Hepatocyte (in vitro differentiated cells): Measurements from ENCODE around the gene TRMT2A. TPM values are rescaled to one million over a fixed set of nuclear protein-coding genes. Genes with fewer than 3 reads are reported as not detected.
"Not testable (repeated sequence)": the region's sequence is repeated elsewhere in the genome, so short reads cannot be mapped to it uniquely, and the experiment has no call there.

Source experiments
- DNase-seq: peaks from one replicate; pipeline ENCODE4 v3.0.0-alpha.2; 2016; ENCODE audit warnings: low spot score
- H2AFZ ChIP-seq: fragments of 200-600 bp; sonication (generic); 2 replicates; pipeline ENCODE4 v1.6.0; 2016; ENCODE audit warnings: antibody characterized with exemption, mild to moderate bottlenecking
- H3K27ac ChIP-seq: fragments of 200-600 bp; sonication (generic); 2 replicates; pipeline ENCODE4 v1.5.1; 2016; ENCODE audit warnings: mild to moderate bottlenecking
- H3K27me3 ChIP-seq: fragments of 200-600 bp; sonication (generic); 2 replicates; pipeline ENCODE4 v1.6.1; 2016
- H3K36me3 ChIP-seq: fragments of 200-600 bp; sonication (generic); replicated peaks from 2 replicates; pipeline ENCODE4 v1.5.1; 2016; ENCODE audit warnings: low read depth; ENCODE audit not compliant: insufficient read depth
- H3K4me1 ChIP-seq: fragments of 200-600 bp; sonication (generic); 2 replicates; pipeline ENCODE4 v1.5.1; 2016; ENCODE audit warnings: mild to moderate bottlenecking, moderate library complexity; ENCODE audit not compliant: insufficient read depth
- H3K4me2 ChIP-seq: fragments of 200-600 bp; sonication (generic); 2 replicates; pipeline ENCODE4 v1.6.0; 2016
- H3K4me3 ChIP-seq: fragments of 200-600 bp; sonication (generic); 2 replicates; pipeline ENCODE4 v1.5.1; 2016; ENCODE audit warnings: mild to moderate bottlenecking
- H3K79me2 ChIP-seq: fragments of 200-600 bp; sonication (generic); 2 replicates; pipeline ENCODE4 v1.6.0; 2017; ENCODE audit warnings: mild to moderate bottlenecking
- H3K9me2 ChIP-seq: fragments of 200-600 bp; sonication (generic); replicated peaks from 2 replicates; pipeline ENCODE4 v1.6.0; 2017; ENCODE audit warnings: mild to moderate bottlenecking; ENCODE audit not compliant: insufficient read depth
- H3K9me3 ChIP-seq: fragments of 200-600 bp; sonication (generic); 2 replicates; pipeline ENCODE4 v1.5.1; 2016; ENCODE audit warnings: low read depth, mild to moderate bottlenecking
- H4K20me1 ChIP-seq: fragments of 200-600 bp; sonication (generic); 2 replicates; pipeline ENCODE4 v1.6.0; 2016; ENCODE audit warnings: mild to moderate bottlenecking; ENCODE audit not compliant: insufficient read depth, poor library complexity, severe bottlenecking
- EZH2 ChIP-seq: fragments of 200-600 bp; sonication (generic); IDR thresholded peaks from 2 replicates; pipeline ENCODE4 v1.6.1; 2016; ENCODE audit warnings: antibody characterized with exemption, mild to moderate bottlenecking, borderline replicate concordance
- EZH2phosphoT487 ChIP-seq: fragments of 200-600 bp; sonication (generic); IDR thresholded peaks from one replicate; pipeline ENCODE4 v1.6.1; 2018; ENCODE audit warnings: antibody characterized with exemption, mild to moderate bottlenecking, low read depth, moderate library complexity; ENCODE audit not compliant: unreplicated experiment, severe bottlenecking
- WGBS: methylation state at CpG from one replicate; pipeline ENCODE4 v1.1.6; 2016; ENCODE audit warnings: low lambda C conversion rate; ENCODE audit errors: missing lambda C conversion rate; 5-methylcytosine and 5-hydroxymethylcytosine counted together
- polyA plus RNA-seq: library from polyadenylated mRNA; unstranded; fragments of >200 nt; fragmentation: Nextera tagmentation; extraction: Ambion mirVana; gene quantifications from 2 replicates; pipeline ENCODE4 v1.2.1, GENCODE V29; 2016
- total RNA-seq: library from RNA; depleted of rRNA; stranded (reverse); fragments of >200 nt; gene quantifications from 2 replicates; pipeline ENCODE4 v1.2.3, GENCODE V29; 2014
- TF ChIP-seq, protein P1 (sequence below): fragments of 200-600 bp; sonication (generic); IDR thresholded peaks from 2 replicates; pipeline ENCODE4 v1.5.1; 2016; ENCODE audit warnings: antibody characterized with exemption, mild to moderate bottlenecking; ENCODE audit not compliant: poor library complexity

TRMT2A gene
- total and polyA plus RNA-seq, 2 experiments from 2014 or later, result 34.4 to 65.1 TPM

DNA sequence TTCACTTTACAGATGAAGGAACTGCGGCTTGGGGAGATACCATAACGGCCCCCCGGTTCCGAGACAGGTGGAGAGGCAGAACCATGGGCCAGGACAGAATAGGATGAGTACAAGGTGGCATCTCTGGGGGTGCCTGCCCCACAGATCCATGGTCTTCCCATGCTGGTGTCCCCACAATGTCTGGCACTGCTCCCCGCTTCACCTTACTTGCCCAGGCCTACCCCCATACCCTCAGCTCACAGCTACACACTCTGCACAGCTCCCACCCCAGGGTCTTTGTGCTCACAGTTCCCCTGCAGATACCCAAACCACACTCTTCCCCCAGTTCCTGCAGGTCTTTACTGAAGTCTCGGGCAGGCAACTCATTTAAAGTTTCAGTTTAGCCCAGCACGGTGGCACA lies 48.4 kb downstream of the TRMT2A start:
- H3K4me3 ChIP-seq, result no peak overlapping the region
- no peaks in the 10 kb centered on the region for H3K79me2 ChIP-seq
- H3K9me2 ChIP-seq, result no peaks in the 10 kb centered on the region
- H3K4me2 ChIP-seq, result no peak overlapping the region
- no peak overlapping the region for H2AFZ ChIP-seq
- WGBS, result 97% methylated on average over 7 of the region's 7 CpGs
- H4K20me1 ChIP-seq, result no peaks in the 10 kb centered on the region
- H3K27ac ChIP-seq, result no peak overlapping the region
- H3K9me3 ChIP-seq, result no peaks in the 10 kb centered on the region
- TF ChIP-seq, protein P1, sequence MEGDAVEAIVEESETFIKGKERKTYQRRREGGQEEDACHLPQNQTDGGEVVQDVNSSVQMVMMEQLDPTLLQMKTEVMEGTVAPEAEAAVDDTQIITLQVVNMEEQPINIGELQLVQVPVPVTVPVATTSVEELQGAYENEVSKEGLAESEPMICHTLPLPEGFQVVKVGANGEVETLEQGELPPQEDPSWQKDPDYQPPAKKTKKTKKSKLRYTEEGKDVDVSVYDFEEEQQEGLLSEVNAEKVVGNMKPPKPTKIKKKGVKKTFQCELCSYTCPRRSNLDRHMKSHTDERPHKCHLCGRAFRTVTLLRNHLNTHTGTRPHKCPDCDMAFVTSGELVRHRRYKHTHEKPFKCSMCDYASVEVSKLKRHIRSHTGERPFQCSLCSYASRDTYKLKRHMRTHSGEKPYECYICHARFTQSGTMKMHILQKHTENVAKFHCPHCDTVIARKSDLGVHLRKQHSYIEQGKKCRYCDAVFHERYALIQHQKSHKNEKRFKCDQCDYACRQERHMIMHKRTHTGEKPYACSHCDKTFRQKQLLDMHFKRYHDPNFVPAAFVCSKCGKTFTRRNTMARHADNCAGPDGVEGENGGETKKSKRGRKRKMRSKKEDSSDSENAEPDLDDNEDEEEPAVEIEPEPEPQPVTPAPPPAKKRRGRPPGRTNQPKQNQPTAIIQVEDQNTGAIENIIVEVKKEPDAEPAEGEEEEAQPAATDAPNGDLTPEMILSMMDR, result no peak
- TF ChIP-seq EZH2phosphoT487 (no peak), EZH2 (no peak)
- DNase-seq, result no peak
- no peaks in the 10 kb centered on the region for H3K36me3 ChIP-seq
- H3K4me1 ChIP-seq, result no peaks in the 10 kb centered on the region
- H3K27me3 ChIP-seq, result no peaks in the 10 kb centered on the region

DNA sequence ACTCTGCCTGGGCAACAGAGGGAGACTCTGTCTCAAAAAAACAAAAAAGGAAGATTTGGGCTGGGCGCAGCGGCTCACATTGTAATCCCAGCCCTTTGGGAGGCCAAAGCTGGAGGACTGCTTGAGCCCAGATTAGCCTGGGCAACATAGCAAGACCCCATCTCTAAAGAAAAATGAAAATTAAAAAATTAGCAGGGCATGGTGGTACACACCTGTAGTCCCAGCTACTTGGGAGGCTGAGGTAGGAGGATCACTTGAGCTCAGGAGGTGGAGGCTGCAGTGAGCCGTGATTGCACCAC lies 49.7 kb downstream of the TRMT2A start:
- H3K4me1 ChIP-seq, H3K4me3 ChIP-seq, H3K27me3 ChIP-seq, H4K20me1 ChIP-seq, H3K9me2 ChIP-seq, H3K36me3 ChIP-seq, H3K27ac ChIP-seq, H3K79me2 ChIP-seq, DNase-seq, H3K4me2 ChIP-seq, H2AFZ ChIP-seq, H3K9me3 ChIP-seq: not testable (repeated sequence)
- 92% methylated on average over 3 of the region's 3 CpGs for WGBS

DNA sequence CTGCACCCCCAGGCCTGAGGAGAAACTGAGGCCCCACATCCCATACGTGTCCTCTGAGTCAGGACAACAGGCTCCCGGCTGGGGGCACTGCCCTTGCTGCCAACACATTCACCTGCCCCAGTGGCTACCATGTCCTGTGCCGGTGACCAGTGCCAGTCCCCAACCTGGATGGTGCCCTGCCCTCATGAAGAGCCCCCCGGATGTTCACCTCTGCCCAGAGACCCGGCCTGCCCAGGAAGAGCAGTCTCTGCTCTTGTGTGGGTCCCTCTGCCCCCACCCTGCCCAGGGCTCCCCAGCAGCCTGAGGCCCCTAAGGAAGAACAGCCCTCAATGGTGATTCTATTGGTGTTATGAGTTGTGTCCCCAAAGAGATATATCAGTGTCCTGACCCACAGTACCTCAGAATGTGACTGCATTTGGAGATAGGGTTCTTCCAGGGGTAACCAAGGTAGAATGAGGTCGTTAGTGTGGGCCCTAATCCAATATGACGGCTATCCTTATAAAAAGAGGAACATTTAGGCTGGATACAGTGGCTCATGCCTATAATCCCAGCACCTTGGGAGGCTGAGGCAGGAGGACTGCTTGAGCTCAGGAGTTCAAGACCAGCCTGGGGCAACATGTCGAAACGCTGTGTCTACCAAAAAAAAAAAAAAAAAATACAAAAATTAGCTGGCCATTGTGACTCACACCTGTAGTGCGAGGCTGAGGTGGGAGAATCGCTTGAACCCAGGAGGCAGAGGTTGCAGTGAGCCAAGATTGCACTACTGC lies 50.2 kb downstream of the TRMT2A start:
- Histone ChIP-seq H3K4me2 (no peak overlapping the region), H3K79me2 (no peaks in the 10 kb centered on the region), H3K9me3 (no peaks in the 10 kb centered on the region), H2AFZ (no peak overlapping the region), H3K9me2 (no peaks in the 10 kb centered on the region), H3K27ac (no peak overlapping the region), H3K4me3 (no peak overlapping the region), H3K4me1 (no peaks in the 10 kb centered on the region), H3K36me3 (no peaks in the 10 kb centered on the region), H3K27me3 (no peaks in the 10 kb centered on the region), H4K20me1 (no peaks in the 10 kb centered on the region)
- no peak for TF ChIP-seq EZH2
- TF ChIP-seq EZH2phosphoT487, result no peak
- DNase-seq, result no peak
- WGBS, result 96% methylated on average over 11 of the region's 11 CpGs

DNA sequence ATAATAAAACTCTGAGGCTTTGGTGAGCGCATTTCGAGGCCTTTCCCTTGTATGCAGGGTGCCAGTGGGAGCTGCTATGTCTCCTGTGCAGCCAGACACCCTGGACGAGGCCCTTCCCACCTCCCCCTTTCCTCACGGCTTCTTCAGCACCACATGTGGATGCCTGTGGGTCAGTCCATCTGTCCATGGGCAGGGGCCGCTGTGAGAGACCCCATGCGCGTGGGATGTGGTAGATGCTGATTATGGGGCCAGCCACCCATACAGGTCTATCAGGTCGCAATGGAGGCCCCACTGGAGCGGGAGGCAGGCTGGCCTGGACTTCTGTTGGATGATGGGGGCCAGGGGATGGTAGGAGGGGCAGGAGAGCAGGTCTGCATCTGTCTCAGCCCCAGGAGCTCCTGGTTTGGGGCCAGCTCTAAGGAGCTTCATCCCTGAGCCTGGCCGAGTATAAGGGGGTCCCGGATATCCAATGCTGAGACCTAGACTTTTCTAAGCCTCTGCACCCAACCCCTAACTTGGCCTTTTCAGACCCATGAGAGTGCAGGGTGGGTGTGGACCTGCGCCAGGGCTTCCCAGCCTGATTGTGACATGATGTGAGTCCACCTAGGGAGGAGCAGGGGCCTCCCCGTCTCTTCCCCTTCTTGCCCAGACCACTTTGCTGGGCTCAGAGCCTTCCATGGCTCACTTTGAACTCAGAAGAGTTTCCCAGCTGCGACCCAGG lies 51.0 kb downstream of the TRMT2A start:
- DNase-seq, result no peak
- no peaks in the 10 kb centered on the region for H3K9me3 ChIP-seq
- no peak overlapping the region for H2AFZ ChIP-seq
- H3K9me2 ChIP-seq, result no peaks in the 10 kb centered on the region
- H3K4me2 ChIP-seq, result no peak overlapping the region
- no peak overlapping the region for H3K27ac ChIP-seq
- no peaks in the 10 kb centered on the region for H3K36me3 ChIP-seq
- H3K4me3 ChIP-seq, result no peak overlapping the region
- H3K27me3 ChIP-seq, result no peaks in the 10 kb centered on the region
- no peaks in the 10 kb centered on the region for H3K79me2 ChIP-seq
- no peaks in the 10 kb centered on the region for H3K4me1 ChIP-seq
- no peak for TF ChIP-seq EZH2
- TF ChIP-seq, protein P1, result no peak
- no peaks in the 10 kb centered on the region for H4K20me1 ChIP-seq
- WGBS, result 95% methylated on average over 14 of the region's 14 CpGs
